H1 (cell line): ENCODE data around the gene CA5A. TPM values are rescaled to one million over a fixed set of nuclear protein-coding genes. Genes with fewer than 3 reads are reported as not detected.

ENCODE experiments used
- CTCF ChIA-PET: fragments of 300-600 bp; sonication (Branson Sonifier 250); formaldehyde crosslinking; loops from one replicate; lab custom pipeline; 2021; ENCODE audit not compliant: partially characterized antibody; lab: Charles Lee
- POLR2A ChIA-PET: fragments of 300-600 bp; sonication (Branson Sonifier 250); formaldehyde crosslinking; loops from one replicate; lab custom pipeline; 2021; ENCODE audit warnings: inconsistent platforms; ENCODE audit not compliant: partially characterized antibody; lab: Charles Lee
- DNase-seq, 2 experiments: peaks; one replicate each; pipeline versions ENCODE4 v3.0.0 to v3.0.0-alpha.2; 2010 to 2022; ENCODE audit warnings: low spot score in 2 of 2, low read depth in 1 of 2, mixed read lengths in 1 of 2
- FAIRE-seq: peaks from 2 replicates; lab custom pipeline; 2011; peaks lifted over from hg19 to GRCh38; lab: Jason Lieb, UNC
- H2AFZ ChIP-seq: 2 replicates; pipeline ENCODE4 v1.8.1; 2012; ENCODE audit warnings: low read length, inconsistent platforms
- H2AK5ac ChIP-seq: 2 replicates; pipeline ENCODE4 v1.6.1; 2013; ENCODE audit warnings: low read depth, low read length
- H2BK120ac ChIP-seq: replicated peaks from 2 replicates; pipeline ENCODE3; 2013; ENCODE audit warnings: low read depth, low read length, inconsistent platforms
- H2BK12ac ChIP-seq: 2 replicates; pipeline ENCODE4 v1.6.1; 2013; ENCODE audit warnings: low read depth, low read length
- H2BK15ac ChIP-seq: 2 replicates; pipeline ENCODE4 v1.6.1; 2013; ENCODE audit warnings: low read length
- H2BK20ac ChIP-seq: 2 replicates; pipeline ENCODE4 v1.6.1; 2013; ENCODE audit warnings: low read length
- H2BK5ac ChIP-seq: 2 replicates; pipeline ENCODE4 v1.6.1; 2013; ENCODE audit warnings: low read depth, low read length
- H3K14ac ChIP-seq: 2 replicates; pipeline ENCODE4 v1.6.1; 2013; ENCODE audit warnings: inconsistent platforms; ENCODE audit not compliant: insufficient read length
- H3K18ac ChIP-seq: 2 replicates; pipeline ENCODE4 v1.6.1; 2013; ENCODE audit warnings: low read length; ENCODE audit errors: extremely low read depth
- H3K23ac ChIP-seq: 2 replicates; pipeline ENCODE4 v1.6.1; 2013; ENCODE audit warnings: inconsistent platforms; ENCODE audit not compliant: insufficient read length
- H3K23me2 ChIP-seq: 2 replicates; pipeline ENCODE4 v1.6.1; 2013; ENCODE audit warnings: low read depth, low read length
- H3K27ac ChIP-seq: 2 replicates; pipeline ENCODE4 v1.6.1; 2011; ENCODE audit warnings: low read depth, low read length, inconsistent platforms
- H3K27me3 ChIP-seq, 4 experiments: replicated peaks in 1 of 4; 1 replicate in 1 of 4; 2 replicates in 3 of 4; pipeline versions ENCODE4 v1.6.1 to v1.8.1; 2011 to 2013; ENCODE audit warnings: low read length in 3 of 4, mild to moderate bottlenecking in 3 of 4, inconsistent platforms in 2 of 4, mixed read lengths in 2 of 4, moderate library complexity in 1 of 4; ENCODE audit not compliant: control insufficient read depth in 3 of 4, insufficient read depth in 3 of 4; ENCODE audit errors: extremely low read depth in 1 of 4
- H3K36me3 ChIP-seq, 4 experiments: 2 replicates each; pipeline versions ENCODE4 v1.6.1 to v1.8.1; 2011 to 2013; ENCODE audit warnings: mild to moderate bottlenecking in 4 of 4, low read length in 3 of 4, moderate library complexity in 2 of 4, control low read depth in 1 of 4, inconsistent platforms in 1 of 4; ENCODE audit not compliant: insufficient read depth in 4 of 4, control insufficient read depth in 2 of 4
- H3K4ac ChIP-seq: replicated peaks from 2 replicates; pipeline ENCODE3; 2013; ENCODE audit warnings: low read length, low read depth, mixed read lengths, inconsistent platforms; ENCODE audit not compliant: insufficient read length
- H3K4me1 ChIP-seq, 4 experiments: replicated peaks in 1 of 4; 1 replicate in 1 of 4; 2 replicates in 3 of 4; pipeline versions ENCODE4 v1.6.1 to v1.8.1; 2011 to 2013; ENCODE audit warnings: low read length in 3 of 4, inconsistent platforms in 2 of 4, mixed read lengths in 1 of 4; ENCODE audit not compliant: insufficient read depth in 4 of 4, control insufficient read depth in 3 of 4
- H3K4me2 ChIP-seq, 2 experiments: 2 replicates each; pipeline versions ENCODE4 v1.6.1 to v1.8.1; 2011 to 2013; ENCODE audit warnings: low read depth in 2 of 2, low read length in 2 of 2, control low read depth in 1 of 2, inconsistent platforms in 1 of 2, mild to moderate bottlenecking in 1 of 2; ENCODE audit not compliant: insufficient read depth in 1 of 2
- H3K4me3 ChIP-seq, 4 experiments: fragments of 200-600, 300-600 bp in 1 of 4; sonication (generic), shearing (Covaris generic), sonication (Bioruptor Twin) in 1 of 4; 2 replicates each; pipeline versions ENCODE4 v1.5.1 to v1.8.1; 2011 to 2016; ENCODE audit warnings: low read length in 4 of 4, low read depth in 3 of 4, control low read depth in 2 of 4, inconsistent platforms in 2 of 4, mild to moderate bottlenecking in 2 of 4, mixed read lengths in 1 of 4, moderate library complexity in 1 of 4; ENCODE audit not compliant: insufficient read depth in 2 of 4; ENCODE audit errors: extremely low read depth in 1 of 4
- H3K56ac ChIP-seq: replicated peaks from 2 replicates; pipeline ENCODE3; 2013; ENCODE audit warnings: low read depth, mild to moderate bottlenecking, mixed read lengths, low read length, inconsistent platforms; ENCODE audit not compliant: insufficient read length
- H3K79me1 ChIP-seq: 2 replicates; pipeline ENCODE4 v1.6.1; 2013; ENCODE audit warnings: low read depth, low read length, control low read depth
- H3K79me2 ChIP-seq, 2 experiments: 2 replicates each; pipeline versions ENCODE4 v1.6.1 to v1.8.1; 2012 to 2013; ENCODE audit warnings: low read length in 2 of 2, mild to moderate bottlenecking in 2 of 2, inconsistent platforms in 1 of 2; ENCODE audit not compliant: insufficient read depth in 2 of 2, control insufficient read depth in 1 of 2
- H3K9ac ChIP-seq, 4 experiments: replicated peaks in 1 of 4; 1 replicate in 1 of 4; 2 replicates in 3 of 4; pipeline versions ENCODE4 v1.6.1 to v1.8.1; 2011 to 2013; ENCODE audit warnings: low read depth in 3 of 4, low read length in 3 of 4, control low read depth in 2 of 4, mild to moderate bottlenecking in 2 of 4, moderate library complexity in 2 of 4, inconsistent platforms in 1 of 4; ENCODE audit errors: extremely low read depth in 1 of 4
- H3K9me3 ChIP-seq, 2 experiments: 2 replicates each; pipeline versions ENCODE4 v1.6.1 to v1.8.1; 2012 to 2013; ENCODE audit warnings: mild to moderate bottlenecking in 2 of 2, moderate library complexity in 2 of 2, control low read depth in 1 of 2, inconsistent platforms in 1 of 2, low read depth in 1 of 2, low read length in 1 of 2, mixed read lengths in 1 of 2; ENCODE audit not compliant: insufficient read depth in 2 of 2
- H4K20me1 ChIP-seq, 2 experiments: replicated peaks in 1 of 2; 2 replicates each; pipeline versions ENCODE3 to v1.8.1; 2011 to 2013; ENCODE audit warnings: inconsistent platforms in 2 of 2, low read length in 2 of 2, mild to moderate bottlenecking in 1 of 2; ENCODE audit not compliant: insufficient read depth in 2 of 2, control insufficient read depth in 1 of 2
- H4K5ac ChIP-seq: 2 replicates; pipeline ENCODE4 v1.6.1; 2013; ENCODE audit warnings: low read length, low read depth, mixed read lengths, inconsistent platforms; ENCODE audit not compliant: insufficient read length
- H4K8ac ChIP-seq: 2 replicates; pipeline ENCODE4 v1.8.0; 2013; ENCODE audit warnings: mild to moderate bottlenecking, moderate library complexity, low read length, inconsistent platforms; ENCODE audit not compliant: insufficient read depth; ENCODE audit errors: extremely low read depth
- H4K91ac ChIP-seq: replicated peaks from 2 replicates; pipeline ENCODE3; 2013; ENCODE audit warnings: low read length, mixed read lengths, inconsistent platforms; ENCODE audit not compliant: insufficient read length
- ATF3 ChIP-seq: IDR thresholded peaks from 2 replicates; pipeline ENCODE4 v1.6.1; 2011; ENCODE audit warnings: low read depth, mild to moderate bottlenecking, low read length; ENCODE audit not compliant: insufficient read depth
- HDAC2 ChIP-seq, 2 experiments: fragments of 300-600 bp in 1 of 2; sonication (generic) in 1 of 2; IDR thresholded peaks; 2 replicates each; pipeline ENCODE4 v1.6.1; 2011 to 2012; ENCODE audit warnings: low read depth in 2 of 2, low read length in 2 of 2, mild to moderate bottlenecking in 2 of 2, moderate library complexity in 2 of 2, borderline replicate concordance in 1 of 2, inconsistent platforms in 1 of 2
- JUND ChIP-seq: IDR thresholded peaks from 2 replicates; pipeline ENCODE4 v1.6.1; 2011; ENCODE audit warnings: mild to moderate bottlenecking, improper control_type of control experiment, low read length
- MAX ChIP-seq: IDR thresholded peaks from 2 replicates; pipeline ENCODE4 v1.6.1; 2012; ENCODE audit warnings: inconsistent platforms
- POLR2AphosphoS5 ChIP-seq: IDR thresholded peaks from 2 replicates; pipeline ENCODE4 v1.6.1; 2011; ENCODE audit warnings: low read depth, low read length
- TAF1 ChIP-seq: IDR thresholded peaks from 2 replicates; pipeline ENCODE4 v1.6.1; 2011; ENCODE audit warnings: mild to moderate bottlenecking, low read depth, low read length
- WGBS, 2 experiments: shearing (Covaris generic) in 1 of 2; methylation state at CpG; one replicate each; pipeline versions ENCODE4 v1.1.6 to v1.1.7; 2013 to 2015; ENCODE audit warnings: low lambda C conversion rate in 2 of 2, mixed read lengths in 2 of 2, inconsistent platforms in 1 of 2, low coverage in 1 of 2, missing lambda C conversion rate in 1 of 2; ENCODE audit not compliant: insufficient replicate concordance in 2 of 2, insufficient coverage in 1 of 2, insufficient read length in 1 of 2; ENCODE audit errors: extremely low coverage in 1 of 2, missing lambda C conversion rate in 1 of 2; 5-methylcytosine and 5-hydroxymethylcytosine counted together
- polyA plus RNA-seq, 7 experiments: library from polyadenylated mRNA; depleted of rRNA in 3 of 7; stranded (reverse) in 5 of 7; unstranded in 2 of 7; fragments of >200 nt in 5 of 7; fragments of 200-250 nt in 2 of 7; gene quantifications; 1 replicate in 5 of 7; 2 replicates in 1 of 7; 4 replicates in 1 of 7; pipeline versions ENCODE4 v1.2.1 to v1.2.3, GENCODE V29; 2011 to 2013; ENCODE audit warnings: missing spikeins in 2 of 7, mixed read lengths in 2 of 7
- total RNA-seq: library from RNA; stranded (reverse); fragmentation: NEBNext Ultra II Directional; extraction: Animal tissue kit (Norgen Biotek cat#: 25700); gene quantifications from 2 replicates; pipeline ENCODE4 v1.2.1, GENCODE V29; 2021

Gene CA5A
- total and polyA plus RNA-seq, 2 of the 8 experiments (the other 6 are each of a cell fraction or from before 2014, with no cell fraction given), result not detected

GRCh38 chr16:87864331-87864989 is 71.9 kb downstream of the CA5A start:
- H3K9ac ChIP-seq, result no peak overlapping the region
- no peak overlapping the region for H4K5ac ChIP-seq
- H3K36me3 ChIP-seq, result peaks cover 0 to 26% (median under 1%) of the 10 kb centered on the region in 4 experiments; a peak in 3 of 8 replicates
- no peak overlapping the region for H3K56ac ChIP-seq
- DNase-seq (no peak), FAIRE-seq (no peak)
- peaks cover 0 to 6% (median under 1%) of the 10 kb centered on the region in 4 experiments; a peak in 2 of 7 replicates for H3K4me1 ChIP-seq
- no peak overlapping the region for H4K91ac ChIP-seq
- peaks cover 9 to 78% of the 10 kb centered on the region in 2 experiments; a peak in 3 of 4 replicates for H3K79me2 ChIP-seq
- H3K14ac ChIP-seq, result no peak overlapping the region
- no peak overlapping the region for H3K23ac ChIP-seq
- H3K18ac ChIP-seq, result no peak overlapping the region
- H3K27ac ChIP-seq, result no peak overlapping the region
- ChIA-PET POLR2A (interaction anchor here (3.1 to 22.5 kb wide), 2 partner anchors 16 to 84 kb away, joined by 19 to 507 read pairs; no protein-coding TSS in a partner anchor), CTCF (interaction anchor here (0.8 to 12.4 kb wide), 5 partner anchors 8 to 96 kb away, joined by 3 to 181 read pairs (median 3); no protein-coding TSS in a partner anchor)
- no peak overlapping the region for H2BK5ac ChIP-seq
- TF ChIP-seq TAF1 (no peak), JUND (no peak), MAX (no peak), HDAC2 (IDR thresholded peaks at IDR 0.05; ENCODE audit: borderline replicate concordance in 1 of 2, low read depth in 2 of 2, low read length in 2 of 2) (no peak), ATF3 (no peak), POLR2AphosphoS5 (no peak)
- H2BK15ac ChIP-seq, result no peak overlapping the region
- H2AFZ ChIP-seq, result no peak overlapping the region
- peaks cover 0 to 38% (median 22%) of the 10 kb centered on the region in 4 experiments; a peak in 5 of 7 replicates for H3K27me3 ChIP-seq
- H3K9me3 ChIP-seq, result no peaks in the 10 kb centered on the region
- no peak overlapping the region for H2BK20ac ChIP-seq
- no peak overlapping the region for H3K4ac ChIP-seq
- no peak overlapping the region for H2BK12ac ChIP-seq
- peak overlapping the region in 1 of 2 experiments; percentile 86; a peak in 1 of 4 replicates for H3K4me2 ChIP-seq
- 77% methylated on average over 15 of the region's 15 CpGs; no CpG with 5 or more reads in 1 of the 2 experiments for WGBS, 2 experiments
- H3K23me2 ChIP-seq, result peaks cover 9% of the 10 kb centered on the region; the same call in 1 of the 2 replicates
- H3K79me1 ChIP-seq, result peaks cover 5% of the 10 kb centered on the region
- H4K8ac ChIP-seq, result no peak overlapping the region
- H4K20me1 ChIP-seq, result peaks cover 11 to 18% of the 10 kb centered on the region in 2 experiments
- no peak overlapping the region; a peak in 1 of 8 replicates for H3K4me3 ChIP-seq
- H2AK5ac ChIP-seq, result no peak overlapping the region
- no peak overlapping the region for H2BK120ac ChIP-seq
